RWPE2 (cell line): ENCODE measurements around the gene CCDC80.

ENCODE experiments used
- ATAC-seq: fragments of 200-7000 bp; cut with Tn5 transposase; 3 replicates; pipeline ENCODE4 v1.9.1; 2021; ENCODE audit warnings: low read depth
- DNase-seq: peaks from one replicate; pipeline ENCODE4 v3.0.0-alpha.2; 2020; ENCODE audit warnings: low spot score
- H3K27ac ChIP-seq: fragments of 450-650 bp; 2 replicates; pipeline ENCODE4 v1.5.1; 2017; ENCODE audit warnings: mild to moderate bottlenecking; ENCODE audit not compliant: poor library complexity, severe bottlenecking
- H3K27me3 ChIP-seq: fragments of 250-450 bp; sonication (Bioruptor Pico); 2 replicates; pipeline ENCODE4 v1.5.1; 2021; ENCODE audit warnings: mild to moderate bottlenecking, moderate library complexity; ENCODE audit not compliant: insufficient read depth, poor library complexity, severe bottlenecking
- H3K36me3 ChIP-seq: fragments of 250-450 bp; sonication (Bioruptor Pico); 2 replicates; pipeline ENCODE4 v1.5.1; 2020; ENCODE audit warnings: low read depth, mild to moderate bottlenecking, moderate library complexity
- H3K4me1 ChIP-seq: fragments of 250-450 bp; sonication (Bioruptor Pico); 2 replicates; pipeline ENCODE4 v1.5.1; 2021; ENCODE audit warnings: mild to moderate bottlenecking, moderate library complexity; ENCODE audit not compliant: insufficient read depth, poor library complexity, severe bottlenecking
- H3K4me3 ChIP-seq: fragments of 250-450 bp; sonication (Bioruptor Pico); 2 replicates; pipeline ENCODE4 v1.5.1; 2021; ENCODE audit warnings: mild to moderate bottlenecking, moderate library complexity; ENCODE audit not compliant: severe bottlenecking
- H3K9me3 ChIP-seq: fragments of 250-450 bp; sonication (Bioruptor Pico); 2 replicates; pipeline ENCODE4 v1.5.1; 2021; ENCODE audit warnings: mild to moderate bottlenecking, moderate library complexity; ENCODE audit not compliant: severe bottlenecking
- TF ChIP-seq, protein P1 (sequence below): fragments of 450-650 bp; IDR thresholded peaks from one replicate; pipeline ENCODE4 v1.5.1; 2017; ENCODE audit warnings: mild to moderate bottlenecking, moderate library complexity; ENCODE audit not compliant: poor library complexity, severe bottlenecking

The CCDC80 gene

DNA sequence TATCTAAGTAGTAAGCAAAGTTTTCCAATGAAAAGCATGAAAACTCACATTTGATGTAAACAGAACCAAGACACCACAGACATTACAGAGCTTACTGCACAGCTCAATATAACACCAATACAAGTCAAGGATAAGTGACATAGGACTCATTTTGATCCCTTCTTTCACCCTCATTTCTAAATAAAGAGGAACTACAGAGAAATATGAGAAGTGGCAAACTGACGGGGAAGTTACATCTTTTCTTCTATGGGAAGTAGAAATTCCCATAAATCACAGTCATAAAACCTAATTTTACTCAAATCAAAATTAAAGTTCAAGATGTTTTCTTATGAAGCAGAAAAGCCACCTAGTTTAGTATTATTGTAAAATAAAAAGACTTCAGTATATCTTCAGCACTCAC lies 83.0 kb downstream of the CCDC80 start:
- H3K4me3 ChIP-seq = no peak overlapping the region
- no peaks in the 10 kb centered on the region for H3K27me3 ChIP-seq
- H3K36me3 ChIP-seq = peaks cover 17% of the 10 kb centered on the region
- TF ChIP-seq, protein P1, sequence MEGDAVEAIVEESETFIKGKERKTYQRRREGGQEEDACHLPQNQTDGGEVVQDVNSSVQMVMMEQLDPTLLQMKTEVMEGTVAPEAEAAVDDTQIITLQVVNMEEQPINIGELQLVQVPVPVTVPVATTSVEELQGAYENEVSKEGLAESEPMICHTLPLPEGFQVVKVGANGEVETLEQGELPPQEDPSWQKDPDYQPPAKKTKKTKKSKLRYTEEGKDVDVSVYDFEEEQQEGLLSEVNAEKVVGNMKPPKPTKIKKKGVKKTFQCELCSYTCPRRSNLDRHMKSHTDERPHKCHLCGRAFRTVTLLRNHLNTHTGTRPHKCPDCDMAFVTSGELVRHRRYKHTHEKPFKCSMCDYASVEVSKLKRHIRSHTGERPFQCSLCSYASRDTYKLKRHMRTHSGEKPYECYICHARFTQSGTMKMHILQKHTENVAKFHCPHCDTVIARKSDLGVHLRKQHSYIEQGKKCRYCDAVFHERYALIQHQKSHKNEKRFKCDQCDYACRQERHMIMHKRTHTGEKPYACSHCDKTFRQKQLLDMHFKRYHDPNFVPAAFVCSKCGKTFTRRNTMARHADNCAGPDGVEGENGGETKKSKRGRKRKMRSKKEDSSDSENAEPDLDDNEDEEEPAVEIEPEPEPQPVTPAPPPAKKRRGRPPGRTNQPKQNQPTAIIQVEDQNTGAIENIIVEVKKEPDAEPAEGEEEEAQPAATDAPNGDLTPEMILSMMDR = no peak
- ATAC-seq = no peak
- DNase-seq = no peak
- peaks cover 7% of the 10 kb centered on the region for H3K4me1 ChIP-seq
- no peaks in the 10 kb centered on the region for H3K9me3 ChIP-seq
- no peak overlapping the region for H3K27ac ChIP-seq

DNA sequence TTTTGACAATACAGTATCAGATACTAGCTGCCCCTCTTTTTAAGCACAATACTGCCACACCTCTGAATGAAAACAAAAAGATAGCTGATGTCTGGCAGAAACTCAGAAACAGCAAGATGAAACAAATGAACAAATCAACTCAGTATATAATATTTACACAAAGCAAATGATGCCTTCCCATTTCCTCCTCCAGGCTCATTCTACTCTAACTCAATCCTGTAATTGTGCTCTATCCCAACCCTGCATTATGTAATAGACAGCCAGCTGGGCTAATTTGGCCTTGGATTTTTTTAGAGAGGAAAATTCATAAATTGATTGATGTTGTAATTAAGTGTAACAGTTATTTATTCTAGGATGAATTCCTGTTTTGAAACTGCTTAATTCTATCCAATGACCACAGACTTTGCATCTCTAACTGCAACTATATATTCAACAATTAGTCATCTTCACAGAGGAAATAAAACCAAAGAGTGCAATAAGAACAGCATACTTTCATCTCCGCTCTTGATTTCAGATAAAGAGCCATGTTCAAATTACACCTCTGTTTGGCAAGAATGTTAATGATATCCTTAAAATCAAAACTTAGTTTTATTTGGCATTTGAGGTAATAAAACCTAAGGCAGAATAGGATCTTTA lies 85.3 kb downstream of the CCDC80 start:
- Histone ChIP-seq H3K36me3 (peaks cover 17% of the 10 kb centered on the region), H3K4me3 (no peak overlapping the region), H3K4me1 (peaks cover 7% of the 10 kb centered on the region), H3K27me3 (no peaks in the 10 kb centered on the region), H3K27ac (no peak overlapping the region), H3K9me3 (no peaks in the 10 kb centered on the region)
- TF ChIP-seq, protein P1 = no peak
- ATAC-seq (no peak), DNase-seq (no peak)

DNA sequence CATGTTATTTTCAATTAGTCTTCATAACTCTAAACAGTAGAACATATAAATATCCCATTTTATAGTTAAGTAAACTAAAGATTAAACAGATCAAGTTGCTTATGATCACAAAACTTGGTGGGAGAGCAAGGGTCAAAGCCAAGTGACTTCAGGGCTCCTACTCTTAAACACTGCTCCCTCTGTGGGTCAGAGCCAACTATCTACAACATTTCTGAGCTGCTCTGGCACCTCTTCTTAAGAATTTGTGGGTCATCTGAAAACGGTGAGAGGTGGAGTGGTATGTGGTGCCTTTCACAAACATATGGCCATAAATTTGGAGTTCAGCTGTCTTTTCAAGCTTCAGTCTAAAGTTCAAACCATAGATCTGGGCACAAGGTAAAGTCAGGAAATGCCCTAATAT lies 90.1 kb downstream of the CCDC80 start:
- Histone ChIP-seq H3K4me3 (no peak overlapping the region), H3K36me3 (peaks cover 43% of the 10 kb centered on the region), H3K4me1 (peaks cover 6% of the 10 kb centered on the region), H3K27ac (no peak overlapping the region), H3K9me3 (no peaks in the 10 kb centered on the region), H3K27me3 (no peaks in the 10 kb centered on the region)
- DNase-seq (no peak), ATAC-seq (no peak)
- TF ChIP-seq, protein P1 = no peak
